Dendritic cell treated with granulocyte-macrophage colony-stimulating factor and Interleukin-4, amounts not matched to agents 40 ng/mL and 50 ng/mL, for 4 days (primary cell): ENCODE results near the gene CXCL6.

ENCODE experiments used
- H3K27ac Mint-ChIP-seq: one replicate; pipeline ENCODE4 v1.8.0; 2022; ENCODE audit warnings: mild to moderate bottlenecking, mixed read lengths
- H3K27me3 Mint-ChIP-seq: one replicate; pipeline ENCODE4 v1.8.0; 2022; ENCODE audit warnings: mild to moderate bottlenecking, mixed read lengths
- H3K36me3 Mint-ChIP-seq: one replicate; pipeline ENCODE4 v1.8.0; 2022; ENCODE audit warnings: low read depth, mixed read lengths
- H3K4me1 Mint-ChIP-seq: one replicate; pipeline ENCODE4 v1.8.0; 2022; ENCODE audit warnings: low read depth, mixed read lengths
- H3K4me3 Mint-ChIP-seq: one replicate; pipeline ENCODE4 v1.8.0; 2022; ENCODE audit warnings: mild to moderate bottlenecking, moderate library complexity, mixed read lengths
- H3K9me3 Mint-ChIP-seq: one replicate; pipeline ENCODE4 v1.8.0; 2022; ENCODE audit warnings: mixed read lengths
- intact Hi-C: fragments of 100-400 bp; cut with micrococcal nuclease; formaldehyde crosslinking; loops from one replicate; pipeline ENCODE4 v1.15.0; 2022

CXCL6 gene

DNA sequence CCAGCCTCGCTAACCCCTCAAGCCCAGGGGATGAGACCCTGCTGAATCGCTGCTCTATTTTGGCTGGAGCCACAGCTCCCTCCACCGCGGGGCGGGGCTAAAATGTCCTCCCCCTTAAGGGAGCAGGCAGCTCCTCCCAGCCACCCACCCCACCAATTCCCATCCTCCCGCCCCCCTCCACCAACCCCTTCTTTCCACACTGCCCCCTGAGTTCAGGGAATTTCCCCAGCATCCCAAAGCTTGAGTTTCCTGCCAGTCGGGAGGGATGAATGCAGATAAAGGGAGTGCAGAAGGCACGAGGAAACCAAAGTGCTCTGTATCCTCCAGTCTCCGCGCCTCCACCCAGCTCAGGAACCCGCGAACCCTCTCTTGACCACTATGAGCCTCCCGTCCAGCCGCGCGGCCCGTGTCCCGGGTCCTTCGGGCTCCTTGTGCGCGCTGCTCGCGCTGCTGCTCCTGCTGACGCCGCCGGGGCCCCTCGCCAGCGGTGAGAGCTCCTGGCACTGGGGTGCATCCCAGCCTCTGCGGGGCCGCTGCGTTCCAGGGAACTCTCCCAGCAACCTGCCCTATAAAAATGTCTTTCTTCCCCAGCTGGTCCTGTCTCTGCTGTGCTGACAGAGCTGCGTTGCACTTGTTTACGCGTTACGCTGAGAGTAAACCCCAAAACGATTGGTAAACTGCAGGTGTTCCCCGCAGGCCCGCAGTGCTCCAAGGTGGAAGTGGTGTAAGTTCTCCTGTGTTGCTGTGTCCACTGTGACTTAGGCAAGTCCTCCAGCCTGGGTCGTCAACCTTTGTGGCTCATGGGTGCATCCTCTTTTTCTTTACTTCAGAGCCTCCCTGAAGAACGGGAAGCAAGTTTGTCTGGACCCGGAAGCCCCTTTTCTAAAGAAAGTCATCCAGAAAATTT is at the start of gene CXCL6:
Gene CXCL6, plus strand, starts transcription at position 306 of the 907 bp plus-strand sequence. Its CDS starts 73 bp downstream, at position 379.
- Mint-ChIP-seq H3K27ac (peak within 1 kb of the TSS; percentile 70), H3K4me3 (peak within 1 kb of the TSS; percentile 74)
- intact Hi-C loops, result no loop called here

DNA sequence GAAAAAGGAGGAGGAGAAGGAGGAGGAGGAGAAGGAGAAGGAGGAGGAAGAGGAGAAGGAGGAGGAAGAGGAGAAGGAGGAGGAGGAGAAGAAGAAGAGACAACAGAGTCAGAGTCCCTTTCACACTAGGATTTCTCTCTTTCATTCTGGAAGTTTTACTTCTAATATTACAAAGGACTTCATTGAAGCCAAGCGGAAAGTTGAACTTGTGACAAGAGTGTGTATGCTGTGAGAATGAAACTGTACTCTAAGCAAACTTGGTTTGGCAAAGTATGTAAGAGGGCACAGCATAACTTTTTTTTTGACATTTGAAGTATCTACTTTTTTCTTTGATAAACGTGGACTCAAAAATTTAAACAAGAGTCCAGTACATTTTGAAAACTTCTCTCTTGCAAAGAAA is 48.1 kb upstream of the CXCL6 start:
- intact Hi-C loops, result no loop called here
- peaks cover 13% of the 10 kb centered on the region for H3K9me3 Mint-ChIP-seq

More for the DNA sequence above, at the start of gene CXCL6:
- Mint-ChIP-seq H3K9me3 (no peaks in the 10 kb centered on the region), H3K4me1 (peaks cover 11% of the 10 kb centered on the region), H3K27me3 (peaks cover 15% of the 10 kb centered on the region), H3K36me3 (no peaks in the 10 kb centered on the region)

DNA sequence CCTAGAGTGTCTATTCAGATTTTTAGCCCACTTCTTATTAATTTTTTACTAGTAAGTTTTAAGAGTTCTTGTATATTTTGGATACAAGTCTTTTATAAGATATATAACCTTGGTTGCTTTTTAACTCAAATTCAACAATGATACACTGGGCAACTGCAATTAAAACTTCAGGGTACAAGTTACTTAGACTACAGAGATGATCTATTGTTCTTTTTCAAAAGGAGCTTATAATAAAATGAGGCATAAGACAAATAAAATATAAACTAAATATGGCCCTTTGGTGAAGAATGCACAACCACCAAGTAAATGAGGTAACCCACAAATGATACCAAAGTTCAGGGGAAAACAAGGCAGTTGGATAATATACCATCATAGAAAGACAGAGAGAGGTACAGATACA is 37.6 kb upstream of the CXCL6 start:
- Mint-ChIP-seq H3K27ac (no peak overlapping the region), H3K9me3 (peaks cover 21% of the 10 kb centered on the region), H3K36me3 (no peaks in the 10 kb centered on the region), H3K27me3 (no peaks in the 10 kb centered on the region), H3K4me3 (no peak overlapping the region), H3K4me1 (no peaks in the 10 kb centered on the region)
- intact Hi-C loops, result no loop called here

More for the DNA sequence above, 48.1 kb upstream of the CXCL6 start:
- H3K27me3 Mint-ChIP-seq, result peaks cover 5% of the 10 kb centered on the region
- no peaks in the 10 kb centered on the region for H3K4me1 Mint-ChIP-seq
- H3K27ac Mint-ChIP-seq, result no peak overlapping the region
- H3K4me3 Mint-ChIP-seq, result no peak overlapping the region
- no peaks in the 10 kb centered on the region for H3K36me3 Mint-ChIP-seq

DNA sequence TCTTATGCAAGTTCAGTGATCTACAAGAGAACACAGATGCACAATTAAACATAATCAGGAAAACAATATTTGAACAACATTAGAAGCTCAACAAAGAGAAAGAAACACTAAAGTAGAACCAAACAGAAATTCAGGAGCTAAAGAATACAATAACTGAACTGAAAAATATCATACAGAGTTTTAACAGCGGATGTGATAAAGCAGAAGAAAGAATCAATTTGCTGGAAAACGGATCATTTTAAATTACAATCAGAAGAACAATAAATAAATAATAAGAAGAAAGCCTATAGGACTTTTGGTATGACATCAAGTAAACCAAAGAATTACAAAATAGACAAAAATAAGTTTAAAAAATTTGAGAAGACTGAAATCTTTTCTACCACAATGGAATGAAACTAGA is 36.3 kb upstream of the CXCL6 start:
- Mint-ChIP-seq H3K27ac (no peak overlapping the region), H3K27me3 (no peaks in the 10 kb centered on the region), H3K9me3 (peaks cover 26% of the 10 kb centered on the region), H3K36me3 (no peaks in the 10 kb centered on the region), H3K4me3 (no peak overlapping the region), H3K4me1 (no peaks in the 10 kb centered on the region)
- intact Hi-C loops, result no loop called here

DNA sequence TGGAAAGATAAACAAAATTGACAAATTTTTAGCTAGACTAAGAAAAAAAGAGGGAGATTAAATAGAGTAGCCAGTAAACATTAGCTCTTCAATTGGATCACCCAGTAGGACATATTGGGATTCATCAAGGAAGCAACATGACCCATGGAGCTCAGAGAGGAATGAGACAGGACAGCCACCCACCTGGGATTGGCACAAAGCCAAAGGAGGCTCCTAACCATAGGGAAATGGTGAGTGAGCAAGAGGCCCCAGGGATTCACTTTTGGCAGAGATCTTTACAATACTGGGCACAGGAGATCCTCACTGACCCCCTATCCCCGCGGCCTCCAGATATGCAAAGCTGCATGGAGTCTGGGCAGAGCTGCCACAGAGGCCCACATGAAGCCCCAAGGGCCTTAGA is 34.8 kb upstream of the CXCL6 start:
- intact Hi-C loops, result no loop called here
- Mint-ChIP-seq H3K4me3 (no peak overlapping the region), H3K27me3 (no peaks in the 10 kb centered on the region), H3K36me3 (no peaks in the 10 kb centered on the region), H3K4me1 (no peaks in the 10 kb centered on the region), H3K9me3 (peaks cover 28% of the 10 kb centered on the region), H3K27ac (no peak overlapping the region)

DNA sequence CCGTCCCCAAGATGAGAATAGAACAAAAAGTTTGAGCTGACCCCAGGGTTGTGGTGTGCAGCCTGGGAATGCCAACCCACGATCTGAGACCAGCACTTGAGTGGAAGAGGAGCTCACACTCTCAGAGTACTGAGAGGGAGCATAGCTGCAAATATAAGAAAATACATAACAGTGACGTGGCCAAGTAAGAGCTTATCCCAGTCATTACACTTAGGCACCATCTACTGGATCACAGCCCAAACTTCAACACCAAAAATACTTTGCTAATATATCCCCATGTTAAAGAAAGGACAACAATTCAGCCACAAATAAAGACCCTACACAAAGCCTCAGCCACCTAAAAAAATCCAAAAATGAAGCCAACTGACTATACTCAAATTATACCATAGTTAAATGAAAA is 33.3 kb upstream of the CXCL6 start:
- Mint-ChIP-seq H3K36me3 (no peaks in the 10 kb centered on the region), H3K9me3 (peaks cover 28% of the 10 kb centered on the region), H3K27me3 (no peaks in the 10 kb centered on the region), H3K4me3 (no peak overlapping the region), H3K27ac (no peak overlapping the region), H3K4me1 (no peaks in the 10 kb centered on the region)
- intact Hi-C loops, result no loop called here

DNA sequence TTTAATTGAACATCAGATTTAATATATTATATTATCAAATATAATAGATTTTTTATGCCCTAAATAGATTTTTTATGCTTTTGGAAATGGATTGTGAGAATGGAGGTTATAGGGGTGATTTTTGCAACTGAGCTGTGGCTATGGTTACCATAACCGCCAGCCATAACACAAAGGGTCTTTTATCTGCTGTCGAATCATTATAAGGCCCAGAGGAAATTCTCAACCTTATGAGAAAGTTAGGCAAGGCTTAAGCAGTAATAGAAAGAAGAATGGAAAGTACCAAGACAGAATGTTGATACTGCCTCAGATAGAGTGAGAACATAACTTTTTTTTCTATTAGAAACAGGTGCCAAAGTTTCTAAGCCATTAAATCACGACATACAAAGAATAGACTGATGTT is 26.3 kb upstream of the CXCL6 start:
- Mint-ChIP-seq H3K9me3 (peaks cover 6% of the 10 kb centered on the region), H3K4me1 (peaks cover 14% of the 10 kb centered on the region), H3K27ac (no peak overlapping the region), H3K4me3 (no peak overlapping the region), H3K27me3 (no peaks in the 10 kb centered on the region), H3K36me3 (no peaks in the 10 kb centered on the region)
- intact Hi-C loops, result no loop called here

DNA sequence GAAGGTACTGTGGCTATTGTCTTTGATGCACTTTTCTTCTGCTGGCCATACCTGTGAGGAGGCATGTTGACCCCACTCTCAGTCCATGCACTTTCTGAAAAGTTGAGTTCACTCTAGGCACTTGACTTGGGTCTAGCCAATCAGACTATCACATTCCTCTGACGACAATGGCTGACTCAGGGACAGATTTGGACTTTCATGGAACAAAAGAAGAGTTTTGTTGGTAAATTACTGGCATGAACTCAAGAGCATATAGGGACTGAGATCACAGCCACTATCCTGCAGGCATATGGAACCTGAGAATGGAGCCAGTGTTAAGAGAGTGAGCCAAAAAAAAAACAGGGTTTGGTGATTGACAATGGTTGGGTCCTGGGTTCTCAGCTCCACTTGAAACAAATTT is 24.6 kb upstream of the CXCL6 start:
- Mint-ChIP-seq H3K4me1 (peaks cover 26% of the 10 kb centered on the region), H3K27me3 (no peaks in the 10 kb centered on the region), H3K27ac (no peak overlapping the region), H3K9me3 (peaks cover 5% of the 10 kb centered on the region), H3K4me3 (no peak overlapping the region), H3K36me3 (no peaks in the 10 kb centered on the region)
- intact Hi-C loops, result no loop called here

DNA sequence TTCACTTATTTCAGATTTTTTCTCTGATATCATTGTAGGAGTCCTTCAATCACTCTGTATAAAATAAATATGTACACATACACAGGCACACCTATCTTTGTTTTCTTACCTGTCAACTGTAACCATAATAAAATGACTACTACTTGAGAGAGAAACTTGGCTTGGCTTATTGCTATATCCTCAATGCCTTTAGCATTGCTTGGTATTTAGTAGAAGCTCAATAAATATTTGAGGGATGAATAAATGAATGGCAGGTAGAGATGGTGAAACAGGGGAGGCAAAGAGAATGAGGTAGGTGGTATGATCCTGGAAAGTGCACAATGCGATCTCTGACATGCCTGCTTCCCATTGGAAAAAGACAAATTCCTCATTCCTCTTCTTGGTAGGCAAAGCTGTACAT is 21.8 kb upstream of the CXCL6 start:
- Mint-ChIP-seq H3K27ac (no peak overlapping the region), H3K9me3 (peaks cover 5% of the 10 kb centered on the region), H3K27me3 (no peaks in the 10 kb centered on the region), H3K4me3 (no peak overlapping the region), H3K36me3 (no peaks in the 10 kb centered on the region), H3K4me1 (peaks cover 27% of the 10 kb centered on the region)
- intact Hi-C loops, result no loop called here

DNA sequence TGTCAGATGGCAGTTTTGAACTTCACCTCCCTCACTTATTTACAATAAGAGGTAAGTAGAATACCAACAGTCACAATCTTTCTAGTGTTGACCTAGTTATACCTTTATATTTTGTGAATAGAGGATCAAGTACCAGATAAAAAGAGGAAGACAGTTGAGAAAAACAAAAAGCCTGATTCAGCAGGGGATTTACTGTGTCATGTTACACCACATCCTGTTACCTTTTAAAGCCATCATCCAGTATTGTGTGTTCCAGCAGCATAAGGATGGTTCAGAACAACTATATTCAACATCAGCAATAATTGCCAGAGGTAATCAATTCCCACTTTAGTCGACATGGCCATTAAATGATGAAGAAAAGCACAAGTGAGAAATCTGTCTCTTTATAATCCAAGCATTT is 21.3 kb upstream of the CXCL6 start:
- Mint-ChIP-seq H3K36me3 (no peaks in the 10 kb centered on the region), H3K27me3 (no peaks in the 10 kb centered on the region), H3K9me3 (peaks cover 5% of the 10 kb centered on the region), H3K4me3 (no peak overlapping the region), H3K4me1 (peaks cover 27% of the 10 kb centered on the region), H3K27ac (no peak overlapping the region)
- intact Hi-C loops, result no loop called here

DNA sequence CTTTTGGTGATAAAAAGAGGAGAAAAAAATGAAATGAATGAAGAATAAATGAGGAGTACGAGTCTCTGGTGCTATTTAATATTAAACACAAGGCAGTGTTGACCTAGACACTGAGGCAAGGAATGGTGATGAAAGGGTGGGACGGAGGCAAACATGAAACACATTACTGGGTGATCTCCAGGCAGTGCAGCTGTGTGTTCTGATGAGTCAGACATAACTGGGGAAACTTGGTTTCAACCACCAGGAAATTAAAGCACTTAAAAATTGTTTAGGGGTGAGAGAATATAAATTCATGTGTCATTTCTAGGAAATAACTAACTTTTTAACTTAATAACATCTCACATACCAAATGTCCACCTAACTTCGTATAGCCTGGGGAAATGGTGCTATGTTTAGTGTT is 19.7 kb upstream of the CXCL6 start:
- H3K27me3 Mint-ChIP-seq, result no peaks in the 10 kb centered on the region
- H3K9me3 Mint-ChIP-seq, result peaks cover 5% of the 10 kb centered on the region
- no peak overlapping the region for H3K4me3 Mint-ChIP-seq
- H3K27ac Mint-ChIP-seq, result peak overlapping the region; percentile 40
- no peaks in the 10 kb centered on the region for H3K36me3 Mint-ChIP-seq
- intact Hi-C loops, result no loop called here
- peaks cover 31% of the 10 kb centered on the region for H3K4me1 Mint-ChIP-seq

DNA sequence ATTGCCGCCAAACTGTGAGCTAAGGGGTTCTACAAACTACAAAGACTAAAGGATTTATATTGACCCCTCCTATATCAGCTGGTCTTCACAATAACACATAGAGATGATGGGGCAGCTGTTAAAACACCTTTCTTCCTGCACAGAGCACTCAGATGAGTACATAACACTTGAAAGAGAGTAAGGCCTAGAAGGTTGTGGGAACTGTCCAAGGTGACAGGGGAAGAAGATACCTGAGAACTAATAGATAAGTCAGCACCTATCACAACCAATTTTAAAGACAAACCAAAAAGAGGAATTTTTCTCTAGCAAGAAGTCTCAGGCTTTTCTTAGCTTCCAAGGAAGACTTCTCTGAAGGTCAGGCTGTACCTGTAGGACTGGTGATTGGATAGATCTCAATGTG is 19.1 kb upstream of the CXCL6 start:
- intact Hi-C loops, result no loop called here
- H3K36me3 Mint-ChIP-seq, result no peaks in the 10 kb centered on the region

DNA sequence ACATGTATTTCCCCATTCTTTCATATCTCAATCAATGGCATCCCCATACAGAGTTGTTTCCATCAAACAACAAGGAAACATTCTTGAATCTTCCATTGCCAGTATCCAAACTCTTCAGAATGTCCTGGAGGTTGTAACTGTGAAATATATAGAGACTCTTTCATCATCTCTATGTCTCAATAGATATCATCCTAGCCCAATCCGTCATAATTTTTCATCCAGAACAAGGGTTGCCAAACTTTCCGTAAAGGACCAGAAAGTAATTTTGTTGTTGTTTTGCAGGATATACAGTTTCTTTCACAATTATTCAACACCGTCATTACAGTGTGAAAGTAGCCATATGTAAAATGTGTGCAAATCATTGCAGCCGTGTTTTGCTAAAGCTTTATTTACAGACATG is 15.2 kb upstream of the CXCL6 start:
- H3K9me3 Mint-ChIP-seq, result peaks cover 4% of the 10 kb centered on the region
- H3K27ac Mint-ChIP-seq, result no peak overlapping the region
- peaks cover 33% of the 10 kb centered on the region for H3K4me1 Mint-ChIP-seq
- H3K27me3 Mint-ChIP-seq, result no peaks in the 10 kb centered on the region
- no peaks in the 10 kb centered on the region for H3K36me3 Mint-ChIP-seq
- no peak overlapping the region for H3K4me3 Mint-ChIP-seq
- intact Hi-C loops, result no loop called here

More for the DNA sequence above, 19.1 kb upstream of the CXCL6 start:
- Mint-ChIP-seq H3K9me3 (peaks cover 5% of the 10 kb centered on the region), H3K4me3 (no peak overlapping the region), H3K4me1 (peaks cover 37% of the 10 kb centered on the region), H3K27me3 (no peaks in the 10 kb centered on the region), H3K27ac (no peak overlapping the region)

DNA sequence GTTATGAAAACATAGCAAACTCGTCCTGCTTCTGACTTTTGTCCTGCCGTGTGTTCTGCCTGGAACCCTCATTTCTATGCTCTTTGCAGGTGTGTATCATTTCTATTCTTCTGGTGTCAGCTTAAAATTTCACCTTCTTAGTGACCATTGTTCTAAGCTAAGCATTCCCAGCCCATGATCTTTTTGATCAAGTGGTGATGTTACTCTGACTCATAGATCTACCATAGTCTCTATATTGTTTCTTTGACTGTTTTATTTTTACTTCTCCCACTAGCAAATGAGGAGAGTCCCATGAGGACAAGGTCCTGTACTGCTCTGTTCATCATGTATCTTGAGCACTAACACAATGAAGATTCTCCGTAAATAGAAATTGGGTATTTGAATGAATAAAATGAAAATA is 14.1 kb upstream of the CXCL6 start:
- intact Hi-C loops, result no loop called here
- H3K27me3 Mint-ChIP-seq, result no peaks in the 10 kb centered on the region
- H3K4me3 Mint-ChIP-seq, result no peak overlapping the region
- H3K9me3 Mint-ChIP-seq, result peaks cover 9% of the 10 kb centered on the region
- H3K4me1 Mint-ChIP-seq, result peaks cover 27% of the 10 kb centered on the region
- no peaks in the 10 kb centered on the region for H3K36me3 Mint-ChIP-seq
- no peak overlapping the region for H3K27ac Mint-ChIP-seq
